Measurements from ENCODE around the gene NPR2.

NPR2 gene

DNA sequence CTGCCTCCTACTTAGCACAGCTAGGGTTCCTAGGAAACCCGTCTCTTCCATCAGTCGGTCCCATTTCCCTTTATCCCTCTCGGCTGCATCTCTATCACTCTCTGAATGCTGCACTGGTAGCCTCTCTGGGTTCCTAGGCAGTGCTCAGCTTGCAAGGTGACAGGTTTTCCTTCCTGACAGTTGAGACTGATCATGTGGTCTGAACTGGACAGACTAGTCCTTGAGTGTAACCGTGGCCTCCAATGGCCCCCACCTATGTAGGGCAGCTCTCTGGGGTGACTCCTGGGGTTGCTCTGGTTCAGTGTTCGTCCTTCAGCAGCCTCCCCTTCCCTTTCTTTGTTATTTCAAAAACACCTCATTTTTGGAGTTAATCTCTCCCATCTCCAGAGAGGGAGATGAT, 41.4 kb downstream of the NPR2 start:
- Histone ChIP-seq H3K4me3 (ENCODE audit: low read depth in 1 of 2, low read length in 2 of 2) (no peak overlapping the region), H3K9ac (ENCODE audit: low read depth, low read length) (no peak overlapping the region), H3K4me1 (ENCODE audit: insufficient read depth, low read length) (peaks cover 28% of the 10 kb centered on the region), H3K4me2 (ENCODE audit: insufficient read depth, low read length) (no peak overlapping the region), H3K36me3 (ENCODE audit: insufficient read depth, low read length) (no peaks in the 10 kb centered on the region), H3K27me3 (ENCODE audit: insufficient read depth, low read length, poor library complexity) (no peaks in the 10 kb centered on the region), H4K20me1 (ENCODE audit: insufficient read depth, low read length) (no peaks in the 10 kb centered on the region), H3K79me2 (ENCODE audit: insufficient read depth, low read length) (no peaks in the 10 kb centered on the region; the same call in 1 of the 2 replicates), H3K27ac (ENCODE audit: low read length) (no peak overlapping the region), H3K9me3 (ENCODE audit: insufficient read depth, low read length, severe bottlenecking) (no peaks in the 10 kb centered on the region), H2AFZ (ENCODE audit: low read depth, low read length) (no peak overlapping the region)
- no peak for ATAC-seq (ENCODE audit: insufficient read depth, low read depth)
- TF ChIP-seq CTCF (IDR thresholded peaks at IDR 0.05; ENCODE audit: borderline replicate concordance, extremely low read depth, low read length, poor library complexity, severe bottlenecking) (no peak), EZH2 (IDR thresholded peaks at IDR 0.05; ENCODE audit: borderline replicate concordance, low read depth, low read length, severe bottlenecking) (no peak)
- no peak for DNase-seq

GRCh38 chr9:35834260-35835215, 43.1 kb downstream of the NPR2 start:
- Histone ChIP-seq H3K4me2 (ENCODE audit: insufficient read depth, low read length) (no peak overlapping the region), H3K4me3 (ENCODE audit: low read depth in 1 of 2, low read length in 2 of 2) (no peak overlapping the region), H3K27me3 (ENCODE audit: insufficient read depth, low read length, poor library complexity) (no peaks in the 10 kb centered on the region), H3K9me3 (ENCODE audit: insufficient read depth, low read length, severe bottlenecking) (no peaks in the 10 kb centered on the region), H3K9ac (ENCODE audit: low read depth, low read length) (no peak overlapping the region), H3K4me1 (ENCODE audit: insufficient read depth, low read length) (peaks cover 19% of the 10 kb centered on the region), H2AFZ (ENCODE audit: low read depth, low read length) (no peak overlapping the region), H4K20me1 (ENCODE audit: insufficient read depth, low read length) (no peaks in the 10 kb centered on the region), H3K79me2 (ENCODE audit: insufficient read depth, low read length) (no peaks in the 10 kb centered on the region; the same call in 1 of the 2 replicates), H3K36me3 (ENCODE audit: insufficient read depth, low read length) (no peaks in the 10 kb centered on the region), H3K27ac (ENCODE audit: low read length) (no peak overlapping the region)
- DNase-seq = no peak
- no peak for ATAC-seq (ENCODE audit: insufficient read depth, low read depth)
- TF ChIP-seq CTCF (IDR thresholded peaks at IDR 0.05; ENCODE audit: borderline replicate concordance, extremely low read depth, low read length, poor library complexity, severe bottlenecking) (no peak), EZH2 (IDR thresholded peaks at IDR 0.05; ENCODE audit: borderline replicate concordance, low read depth, low read length, severe bottlenecking) (no peak)

GRCh38 chr9:35835216-35835632, 43.8 kb downstream of the NPR2 start:
- Histone ChIP-seq H4K20me1 (ENCODE audit: insufficient read depth, low read length) (no peaks in the 10 kb centered on the region), H3K4me3 (ENCODE audit: low read depth in 1 of 2, low read length in 2 of 2) (no peak overlapping the region), H3K9ac (ENCODE audit: low read depth, low read length) (no peak overlapping the region), H3K4me2 (ENCODE audit: insufficient read depth, low read length) (no peak overlapping the region), H3K4me1 (ENCODE audit: insufficient read depth, low read length) (peaks cover 12% of the 10 kb centered on the region), H3K79me2 (ENCODE audit: insufficient read depth, low read length) (no peaks in the 10 kb centered on the region), H3K27me3 (ENCODE audit: insufficient read depth, low read length, poor library complexity) (no peaks in the 10 kb centered on the region), H2AFZ (ENCODE audit: low read depth, low read length) (no peak overlapping the region), H3K9me3 (ENCODE audit: insufficient read depth, low read length, severe bottlenecking) (no peaks in the 10 kb centered on the region), H3K36me3 (ENCODE audit: insufficient read depth, low read length) (no peaks in the 10 kb centered on the region), H3K27ac (ENCODE audit: low read length) (no peak overlapping the region)
- DNase-seq (peak; percentile 16), ATAC-seq (ENCODE audit: insufficient read depth, low read depth) (peak; percentile 62; the same call in 2 of the 3 replicates)
- TF ChIP-seq CTCF (IDR thresholded peaks at IDR 0.05; ENCODE audit: borderline replicate concordance, extremely low read depth, low read length, poor library complexity, severe bottlenecking) = peak; percentile 37
- TF ChIP-seq EZH2 (IDR thresholded peaks at IDR 0.05; ENCODE audit: borderline replicate concordance, low read depth, low read length, severe bottlenecking) = no peak

Measured in DND-41 (cell line).